Endometrial microvascular endothelial cells (primary cell): ENCODE measurements around the gene DCLK1. TPM values are rescaled to one million over a fixed set of nuclear protein-coding genes. Genes with fewer than 3 reads are reported as not detected.

Source experiments
- in situ Hi-C: cut with HindIII; loops from 2 replicates; pipeline ENCODE4 v1.10.0; 2017; ENCODE audit warnings: low sequenced_read_pairs, low pct_unique_long_range_greater_than_20kb; ENCODE audit errors: inconsistent ontology term
- total RNA-seq: library from RNA; depleted of rRNA; stranded (reverse); fragments of >200 nt; gene quantifications from one replicate; pipeline ENCODE4 v1.2.3, GENCODE V29; 2015; ENCODE audit errors: inconsistent ontology term

The DCLK1 gene
- total RNA-seq, 1 donor from 2014 or later = 43.5 TPM

- in situ Hi-C loops = no loop called here
Measured at GRCh38 chr13:35835989-35836388, 295.2 kb downstream of the DCLK1 start.

GRCh38 chr13:35833608-35834275 is 297.4 kb downstream of the DCLK1 start:
- in situ Hi-C loops = no loop called here

GRCh38 chr13:35833031-35833430 is 298.2 kb downstream of the DCLK1 start:
- in situ Hi-C loops = no loop called here

- in situ Hi-C loops = no loop called here
Measured at GRCh38 chr13:35832551-35832950, 298.6 kb downstream of the DCLK1 start.

- in situ Hi-C loops = no loop called here
Measured at GRCh38 chr13:35830850-35831450, 300.2 kb downstream of the DCLK1 start.

GRCh38 chr13:35826626-35827254 is 304.4 kb downstream of the DCLK1 start:
- in situ Hi-C loops = no loop called here

GRCh38 chr13:35824825-35825224 is 306.4 kb downstream of the DCLK1 start:
- in situ Hi-C loops = no loop called here

- in situ Hi-C loops = no loop called here
Measured at GRCh38 chr13:35824395-35824794, 306.8 kb downstream of the DCLK1 start.

GRCh38 chr13:35822666-35823065 is 308.5 kb downstream of the DCLK1 start:
- in situ Hi-C loops = no loop called here

- in situ Hi-C loops = no loop called here
Measured at GRCh38 chr13:35818633-35819067, 312.5 kb downstream of the DCLK1 start.

- in situ Hi-C loops = no loop called here
Measured at GRCh38 chr13:35817642-35818607, 313.3 kb downstream of the DCLK1 start.

- in situ Hi-C loops = no loop called here
Measured at GRCh38 chr13:35814605-35815011, 316.6 kb downstream of the DCLK1 start.

- in situ Hi-C loops = no loop called here
Measured at GRCh38 chr13:35812736-35813135, 318.4 kb downstream of the DCLK1 start.

GRCh38 chr13:35810321-35810720 is 320.9 kb downstream of the DCLK1 start:
- in situ Hi-C loops = no loop called here

- in situ Hi-C loops = no loop called here
Measured at GRCh38 chr13:35808846-35809245, 322.3 kb downstream of the DCLK1 start.

- in situ Hi-C loops = no loop called here
Measured at GRCh38 chr13:35804901-35805300, 326.3 kb downstream of the DCLK1 start.

GRCh38 chr13:35797991-35798390 is 333.2 kb downstream of the DCLK1 start:
- in situ Hi-C loops = no loop called here

GRCh38 chr13:35797244-35797643 is 333.9 kb downstream of the DCLK1 start:
- in situ Hi-C loops = no loop called here

GRCh38 chr13:35796623-35797022 is 334.6 kb downstream of the DCLK1 start:
- in situ Hi-C loops = no loop called here
